Breast epithelium (tissue), 3 donors: ENCODE measurements around the gene LYPD3.

Source experiments
- CTCF ChIP-seq, 3 donors: fragments of 450-650 bp; IDR thresholded peaks; one replicate each; pipeline ENCODE4 v1.5.1; 2016 to 2017; ENCODE audit warnings: antibody characterized with exemption in 3 of 3, mild to moderate bottlenecking in 3 of 3, moderate library complexity in 3 of 3
- POLR2AphosphoS5 ChIP-seq, 3 donors: sonication (generic); formaldehyde crosslinking; IDR thresholded peaks; one replicate each; pipeline ENCODE4 v1.6.1; 2017; ENCODE audit warnings: antibody characterized with exemption in 3 of 3

GRCh38 chr19:43499042-43499441, 33.6 kb upstream of the LYPD3 start:
- TF ChIP-seq CTCF (IDR thresholded peaks at IDR 0.05), result no peak
- no peak for TF ChIP-seq POLR2AphosphoS5 (IDR thresholded peaks at IDR 0.05)
